ENCODE data around the gene MECR.

MECR gene

GRCh38 chr1:29230553-29231378 lies at the start of gene MECR:
TSS of gene MECR (minus strand) at chr1:29230934. CDS start at chr1:29230906, 28 bp downstream.
- TF ChIP-seq CTCF (IDR thresholded peaks at IDR 0.05; ENCODE audit: insufficient read depth, low read depth, low read length, missing control alignments): peak; percentile 24
- H3K4me3 ChIP-seq (ENCODE audit: low read length): peak within 1 kb of the TSS; percentile 99
- peak; percentile 94 for DNase-seq (ENCODE audit: low read depth)

- DNase-seq (ENCODE audit: low read depth): no peak
- H3K4me3 ChIP-seq (ENCODE audit: low read length): no peak overlapping the region
- TF ChIP-seq CTCF (IDR thresholded peaks at IDR 0.05; ENCODE audit: insufficient read depth, low read depth, low read length, missing control alignments): no peak
Observed at GRCh38 chr1:29279951-29280391, 49.2 kb upstream of the MECR start.

- no peak for DNase-seq (ENCODE audit: low read depth)
- no peak for TF ChIP-seq CTCF (IDR thresholded peaks at IDR 0.05; ENCODE audit: insufficient read depth, low read depth, low read length, missing control alignments)
Observed at GRCh38 chr1:29279406-29279805, 48.7 kb upstream of the MECR start.

GRCh38 chr1:29278124-29278523 lies 47.4 kb upstream of the MECR start:
- no peak for DNase-seq (ENCODE audit: low read depth)
- no peak for TF ChIP-seq CTCF (IDR thresholded peaks at IDR 0.05; ENCODE audit: insufficient read depth, low read depth, low read length, missing control alignments)
- H3K4me3 ChIP-seq (ENCODE audit: low read length): no peak overlapping the region

More at GRCh38 chr1:29279406-29279805, 48.7 kb upstream of the MECR start:
- H3K4me3 ChIP-seq (ENCODE audit: low read length): no peak overlapping the region

- TF ChIP-seq CTCF (IDR thresholded peaks at IDR 0.05; ENCODE audit: insufficient read depth, low read depth, low read length, missing control alignments): no peak
- no peak for DNase-seq (ENCODE audit: low read depth)
- no peak overlapping the region for H3K4me3 ChIP-seq (ENCODE audit: low read length)
Observed at GRCh38 chr1:29275435-29275834, 44.7 kb upstream of the MECR start.

GRCh38 chr1:29272147-29272907 lies 41.6 kb upstream of the MECR start:
- no peak for DNase-seq (ENCODE audit: low read depth)
- no peak overlapping the region for H3K4me3 ChIP-seq (ENCODE audit: low read length)
- TF ChIP-seq CTCF (IDR thresholded peaks at IDR 0.05; ENCODE audit: insufficient read depth, low read depth, low read length, missing control alignments): no peak
